T-helper 2 cell treated with Interferon-gamma antibody and Interleukin-4, amounts not matched to agents 100 ng/mL and 5 ng/mL, for 36 hours (primary cell): Measurements from ENCODE around the gene SLC9A9. TPM values are rescaled to one million over a fixed set of nuclear protein-coding genes. Genes with fewer than 3 reads are reported as not detected.

Experiments used
- intact Hi-C: fragments of 100-400 bp; cut with micrococcal nuclease; formaldehyde crosslinking; loops from one replicate; pipeline ENCODE4 v1.15.1; 2023
- total RNA-seq: library from RNA; stranded (reverse); gene quantifications from 2 replicates; pipeline ENCODE4 v1.2.3, GENCODE V29; 2022

The SLC9A9 gene
- total RNA-seq, 1 donor from 2014 or later: 13.4 TPM

DNA sequence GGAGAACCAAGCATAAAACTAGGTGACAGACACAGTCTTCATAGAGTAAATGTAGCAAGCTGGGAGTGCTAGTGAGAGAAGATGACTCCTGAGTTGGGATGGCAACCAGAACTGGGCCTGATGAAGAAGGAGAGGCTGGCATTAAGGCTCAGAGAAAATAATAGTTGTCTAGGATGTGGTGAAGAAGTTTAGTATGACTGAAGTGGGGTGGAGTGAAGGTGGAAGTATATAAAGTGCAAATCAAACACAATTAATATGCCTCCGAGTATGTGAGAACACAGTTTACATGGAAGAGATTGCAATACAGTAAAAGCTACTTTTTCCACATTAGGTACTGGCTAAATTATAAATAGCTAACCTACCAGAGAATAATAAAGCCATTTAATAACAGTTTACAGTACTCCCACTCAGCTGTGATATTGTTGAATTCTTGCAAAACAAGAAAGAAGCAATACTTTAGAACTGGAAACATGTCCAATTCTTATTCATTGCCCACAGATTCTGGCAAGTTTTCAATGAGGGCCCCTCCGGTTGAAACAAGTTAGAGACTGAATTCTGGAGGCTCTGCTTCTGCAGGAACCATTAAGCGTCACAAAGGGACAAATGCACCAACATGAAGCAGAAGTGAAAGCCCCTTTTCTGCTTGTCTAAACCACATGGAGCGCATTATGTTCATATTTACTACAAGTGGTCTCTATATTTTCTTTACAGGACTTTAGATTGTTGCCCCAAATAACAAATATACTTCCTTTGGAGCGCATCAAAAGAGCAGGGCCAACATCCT lies 243.7 kb downstream of the SLC9A9 start:
- intact Hi-C loops: no loop called here

DNA sequence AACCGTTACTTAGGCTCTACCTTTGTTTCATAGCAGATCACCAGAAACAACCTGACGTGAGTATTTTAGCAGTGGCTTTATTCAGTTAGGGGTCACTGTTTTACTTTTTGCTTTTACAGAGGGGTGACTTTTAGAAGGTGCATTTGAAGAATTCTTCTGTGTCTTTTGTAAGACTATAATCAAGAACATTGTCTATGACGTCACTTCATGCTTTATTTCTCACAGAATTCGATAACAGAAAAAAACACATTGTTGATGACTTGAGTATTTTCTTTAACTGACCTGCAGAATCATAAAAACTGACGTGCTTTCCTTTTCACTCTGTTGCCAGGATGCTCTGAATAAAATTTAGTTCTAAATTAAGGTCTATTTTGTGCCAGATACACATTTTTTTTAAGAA lies 244.5 kb downstream of the SLC9A9 start:
- intact Hi-C loops: no loop called here

DNA sequence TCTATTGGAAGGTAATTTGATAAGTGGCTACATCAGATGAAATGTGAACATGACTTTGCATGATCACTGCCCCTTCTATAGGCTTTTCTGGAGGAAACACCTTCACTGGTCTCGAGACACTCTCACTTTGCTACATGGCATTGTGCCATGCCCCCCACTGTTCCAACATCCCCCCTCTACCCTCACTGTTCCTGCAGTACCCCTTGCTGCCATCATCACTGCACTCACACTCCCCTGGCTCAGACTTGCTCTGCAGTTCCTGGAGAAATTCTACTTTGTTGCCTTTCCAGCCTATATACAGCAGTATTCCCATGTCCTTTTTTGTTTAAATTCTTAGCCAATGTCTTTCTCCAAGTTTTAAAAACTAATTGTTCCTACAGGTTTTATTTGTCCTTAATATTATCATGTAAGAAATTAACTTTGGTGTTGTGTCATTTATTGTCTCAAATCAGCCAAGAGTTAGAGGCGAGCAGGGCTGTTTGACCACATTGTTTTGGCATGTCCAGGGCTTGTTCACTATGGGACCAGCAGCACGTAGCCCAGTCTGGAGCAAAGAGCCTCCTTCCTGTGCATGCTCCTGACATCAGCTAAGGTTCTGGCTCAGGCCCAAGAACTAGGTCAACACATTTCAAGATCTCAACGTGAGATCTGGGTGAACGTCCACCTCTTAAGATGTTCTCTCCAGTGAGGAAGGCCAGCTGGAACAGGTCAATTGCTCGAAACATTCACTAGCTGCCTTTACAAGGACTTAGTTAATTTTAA lies 246.4 kb downstream of the SLC9A9 start:
- intact Hi-C loops: no loop called here

DNA sequence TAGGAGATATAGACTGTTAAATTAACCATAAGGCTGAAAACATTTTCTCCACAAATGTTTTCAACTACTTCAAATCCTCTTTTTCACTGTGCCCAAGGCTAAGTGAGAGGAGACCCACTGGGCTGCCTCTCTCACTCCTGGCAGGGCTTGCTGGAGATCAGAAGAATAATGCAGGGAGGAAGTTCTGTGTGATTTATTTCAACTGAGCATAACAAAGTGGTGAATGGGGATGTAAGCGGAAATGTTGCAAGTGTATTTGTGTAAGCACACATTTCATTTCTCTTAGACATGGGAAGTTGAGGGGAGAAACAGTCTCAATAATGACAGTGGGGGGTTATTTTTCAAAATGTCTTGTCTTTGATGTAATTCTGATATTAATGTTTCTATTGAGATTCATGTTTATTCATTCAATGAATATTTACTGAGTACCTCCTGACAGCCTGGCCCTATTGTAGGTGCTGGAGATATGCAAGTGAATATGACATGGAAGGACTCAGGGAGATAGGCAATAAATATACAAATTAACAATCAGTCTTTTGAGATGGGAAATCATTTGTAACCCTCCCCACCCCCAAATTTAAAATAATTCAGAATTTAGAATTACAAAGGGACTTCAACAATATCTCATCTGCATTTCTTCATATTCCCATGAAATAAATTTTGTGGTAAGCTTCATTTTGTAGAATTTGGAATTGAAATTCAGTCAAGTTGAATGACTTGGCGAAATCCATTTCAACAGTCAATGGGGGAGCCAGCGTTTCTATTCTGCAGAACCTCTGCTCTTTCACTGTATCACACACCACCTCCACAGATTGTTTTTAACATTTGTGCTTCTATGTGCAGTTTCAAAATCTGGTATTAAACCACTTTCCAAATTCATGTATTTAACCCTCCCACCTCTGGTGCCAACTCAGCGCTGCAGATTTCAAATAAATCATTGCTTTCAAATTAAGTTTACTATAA lies 247.2 kb downstream of the SLC9A9 start:
- intact Hi-C loops: no loop called here

DNA sequence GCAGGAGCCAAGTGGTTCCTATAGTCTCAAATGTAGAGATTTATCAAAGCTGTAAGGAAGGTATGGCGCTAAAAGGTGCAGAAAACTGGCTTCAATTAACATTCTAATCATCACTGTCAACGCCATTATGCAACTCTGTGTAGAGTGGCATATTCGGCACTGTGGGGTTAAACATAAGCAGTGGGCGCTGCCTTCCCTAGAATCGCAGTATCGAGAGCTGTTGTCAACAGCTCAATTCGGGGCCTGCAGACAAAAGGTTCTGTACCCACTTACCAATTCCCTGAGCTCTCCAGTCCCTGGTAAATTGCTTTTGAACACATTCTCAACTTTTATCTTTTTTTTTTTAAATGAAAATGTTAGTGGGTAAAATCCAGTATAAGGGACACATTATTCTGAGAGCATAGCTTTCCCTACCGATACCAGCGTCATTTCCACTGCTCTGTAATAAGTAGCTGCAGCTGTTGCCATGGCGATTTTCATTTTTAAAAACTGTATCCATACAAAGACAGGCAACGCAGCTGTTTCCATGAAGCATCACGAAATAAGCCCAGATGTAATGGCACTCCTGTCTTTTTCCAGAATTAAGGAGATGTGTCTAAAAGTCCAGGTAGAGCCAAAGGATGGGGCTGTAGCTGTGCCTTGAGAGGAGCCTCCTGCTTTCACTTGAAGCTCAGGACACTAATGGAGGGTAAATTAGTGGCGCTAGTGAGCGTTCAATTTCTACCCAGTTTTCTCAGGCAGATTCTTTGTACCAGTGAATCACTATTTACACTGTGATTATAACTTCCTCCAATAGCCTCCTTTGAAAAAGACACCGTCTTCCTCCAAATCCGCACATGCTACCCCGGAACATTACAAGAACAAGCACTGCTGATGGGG lies 250.3 kb downstream of the SLC9A9 start:
- intact Hi-C loops: no loop called here

DNA sequence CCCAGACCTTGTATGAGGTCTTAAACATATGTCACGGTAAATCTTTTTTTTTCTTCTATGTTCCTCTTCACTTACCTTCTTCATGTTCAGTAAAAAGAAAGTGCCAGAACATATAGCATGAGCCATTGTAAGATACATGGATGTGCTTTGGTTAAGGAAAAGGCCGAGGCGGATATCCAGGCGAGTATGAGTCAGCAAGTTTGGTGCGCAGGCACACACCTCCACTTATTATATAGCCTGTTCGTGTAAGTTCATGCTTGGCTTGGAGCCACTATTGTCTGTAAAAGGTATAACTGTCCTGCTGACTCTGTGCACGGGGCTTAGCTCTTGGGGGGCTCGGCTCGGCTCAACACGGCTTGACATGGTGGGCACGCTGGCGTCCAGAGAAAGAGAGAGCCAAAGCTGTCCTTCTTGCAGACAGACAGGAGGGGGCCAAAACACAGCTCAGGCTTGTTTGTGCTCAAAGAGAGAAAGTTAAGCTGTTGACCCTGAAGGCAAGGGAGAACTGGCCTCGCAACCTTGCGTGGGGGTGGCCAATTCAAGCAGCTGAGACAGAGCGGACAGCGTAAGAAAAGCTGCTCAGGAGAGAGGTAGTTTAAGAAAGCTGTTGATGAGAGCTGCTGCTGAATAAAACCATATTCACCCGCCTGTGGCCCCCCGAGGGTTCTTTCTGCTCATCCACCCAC lies 251.2 kb downstream of the SLC9A9 start:
- intact Hi-C loops: no loop called here

DNA sequence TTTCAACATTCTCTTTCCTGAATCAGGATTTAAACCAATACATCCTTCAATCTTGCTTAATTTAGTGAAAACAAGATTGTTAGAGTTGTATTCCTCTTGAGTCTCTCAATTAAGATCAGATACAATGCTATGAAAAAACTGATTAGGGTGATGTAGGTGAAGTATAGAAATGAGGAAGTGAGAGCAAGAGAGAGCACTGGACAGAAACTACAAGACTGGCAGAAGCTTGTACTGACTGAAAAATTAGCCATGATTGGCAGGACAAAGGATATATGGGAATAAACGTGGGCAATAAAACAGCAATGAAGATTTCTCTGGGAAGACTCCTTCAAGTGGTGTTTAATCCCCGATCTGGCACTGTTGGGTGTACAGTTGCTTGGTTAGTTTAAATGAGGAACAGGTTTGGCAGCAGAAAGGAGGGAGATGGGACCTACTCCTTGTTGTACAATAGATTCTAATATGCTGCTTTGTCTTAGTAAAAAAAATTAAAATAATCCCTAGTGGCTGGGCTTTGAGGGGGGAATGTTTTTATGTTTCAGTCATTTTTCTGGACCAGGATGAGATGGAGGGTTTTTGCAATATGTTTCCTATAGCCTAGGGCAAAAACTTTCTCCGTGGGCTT lies 252.7 kb downstream of the SLC9A9 start:
- intact Hi-C loops: no loop called here

DNA sequence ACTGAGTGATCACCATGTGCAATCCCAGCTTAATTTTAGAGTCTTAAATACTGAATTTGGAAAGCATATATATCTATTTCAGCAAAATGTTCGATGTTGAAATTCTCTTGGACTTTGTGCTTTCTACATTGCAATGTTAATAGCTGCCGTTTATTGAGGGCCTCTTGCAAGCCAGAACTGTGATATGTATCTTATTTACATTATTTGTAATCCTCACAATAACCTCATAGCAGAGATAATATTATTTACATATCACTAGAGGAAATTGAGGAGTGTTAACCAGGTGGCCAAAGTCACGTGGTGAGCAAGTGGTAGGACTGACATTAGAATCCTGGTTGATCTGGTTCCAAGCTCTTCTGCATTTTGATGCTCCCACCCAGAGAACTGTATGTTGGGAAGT lies 254.1 kb downstream of the SLC9A9 start:
- intact Hi-C loops: no loop called here

DNA sequence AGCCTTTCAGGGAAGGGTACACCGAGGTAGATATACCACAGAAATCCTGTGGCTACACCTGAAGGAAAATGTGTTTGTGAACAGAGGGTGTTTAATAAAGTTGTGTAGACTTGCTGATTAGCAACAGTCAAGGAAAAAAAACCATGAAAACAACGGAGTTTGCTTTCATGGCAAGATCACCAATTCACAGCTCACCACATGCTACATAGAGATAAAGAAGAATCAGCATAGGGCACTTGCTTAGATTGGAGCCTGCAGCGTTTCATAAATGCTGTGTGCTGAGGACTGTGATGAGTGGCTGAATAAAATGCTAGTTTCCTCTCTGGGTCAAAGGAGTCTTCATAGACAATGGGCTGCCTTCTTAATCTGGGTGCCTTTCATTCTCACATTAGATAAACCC lies 257.6 kb downstream of the SLC9A9 start:
- intact Hi-C loops: no loop called here

DNA sequence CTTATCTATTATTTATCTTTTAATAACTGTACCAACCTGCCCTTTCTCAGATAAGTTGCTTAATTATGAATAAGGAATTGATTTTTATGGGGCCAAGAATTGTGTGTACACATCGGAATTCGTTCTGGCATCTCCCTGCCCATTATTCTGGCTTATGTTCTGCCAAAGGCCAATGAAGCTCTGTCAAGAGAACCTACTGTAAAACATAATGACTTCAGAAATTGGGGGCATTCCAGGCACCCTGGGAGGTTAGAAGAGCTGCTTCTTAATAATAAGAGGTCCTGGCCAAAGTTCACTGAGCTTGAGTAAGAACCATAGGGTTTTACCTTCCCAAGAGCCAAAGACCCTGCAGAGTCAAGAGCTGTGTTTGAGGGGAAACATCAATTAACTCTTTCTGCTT lies 261.7 kb downstream of the SLC9A9 start:
- intact Hi-C loops: no loop called here

DNA sequence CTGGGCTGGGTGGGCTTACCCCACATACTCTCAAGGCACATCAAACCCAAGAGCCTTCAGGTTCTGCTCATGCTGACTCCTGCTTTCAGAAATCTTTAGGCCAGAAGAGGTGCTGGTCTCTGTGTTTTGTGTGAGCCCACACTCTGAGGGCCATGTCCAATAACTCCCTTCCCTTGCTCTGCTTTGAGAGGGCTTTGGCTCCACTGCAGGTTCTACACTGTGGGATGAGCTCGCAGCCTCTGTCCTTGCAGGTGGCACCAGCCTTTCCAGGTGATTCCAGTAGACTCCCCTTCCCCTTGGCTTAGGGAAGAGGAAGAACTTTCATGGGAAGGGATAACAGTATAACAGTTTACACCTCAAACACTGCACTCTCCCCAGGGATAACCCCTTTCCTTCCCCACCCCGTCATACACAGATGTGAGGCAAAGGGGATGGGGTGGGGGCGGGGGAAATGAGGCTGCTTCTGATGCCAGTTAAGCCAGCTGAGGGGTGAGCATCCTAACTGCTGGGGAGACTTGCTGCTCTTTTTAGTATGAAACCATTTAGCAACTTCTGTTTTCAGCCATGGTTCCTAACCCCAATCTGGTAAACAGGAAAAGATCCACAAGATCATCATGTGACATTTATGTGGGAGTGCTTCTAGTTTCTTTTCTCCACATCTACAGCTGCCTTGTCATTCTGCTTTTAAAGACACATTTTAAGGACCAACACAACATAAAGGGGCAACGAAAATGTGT lies 262.4 kb downstream of the SLC9A9 start:
- intact Hi-C loops: no loop called here

DNA sequence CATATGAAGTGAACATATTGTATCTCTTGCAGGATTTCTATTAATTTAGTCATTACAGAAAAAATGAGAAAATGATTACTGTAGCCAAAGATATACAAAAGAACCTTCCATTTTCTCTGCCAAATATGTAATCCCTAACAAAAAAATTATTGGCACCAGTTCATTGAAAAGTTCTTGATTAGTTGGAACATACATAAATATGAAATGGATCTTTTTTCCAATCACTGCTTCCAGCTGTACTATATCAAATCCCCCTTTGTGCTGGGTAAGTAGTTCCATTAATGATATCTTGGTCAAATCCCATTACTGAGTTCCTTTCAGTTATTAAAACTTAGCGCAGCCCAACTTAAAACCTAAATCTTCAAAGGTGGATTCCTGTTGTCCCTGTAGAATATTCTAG lies 263.8 kb downstream of the SLC9A9 start:
- intact Hi-C loops: no loop called here

DNA sequence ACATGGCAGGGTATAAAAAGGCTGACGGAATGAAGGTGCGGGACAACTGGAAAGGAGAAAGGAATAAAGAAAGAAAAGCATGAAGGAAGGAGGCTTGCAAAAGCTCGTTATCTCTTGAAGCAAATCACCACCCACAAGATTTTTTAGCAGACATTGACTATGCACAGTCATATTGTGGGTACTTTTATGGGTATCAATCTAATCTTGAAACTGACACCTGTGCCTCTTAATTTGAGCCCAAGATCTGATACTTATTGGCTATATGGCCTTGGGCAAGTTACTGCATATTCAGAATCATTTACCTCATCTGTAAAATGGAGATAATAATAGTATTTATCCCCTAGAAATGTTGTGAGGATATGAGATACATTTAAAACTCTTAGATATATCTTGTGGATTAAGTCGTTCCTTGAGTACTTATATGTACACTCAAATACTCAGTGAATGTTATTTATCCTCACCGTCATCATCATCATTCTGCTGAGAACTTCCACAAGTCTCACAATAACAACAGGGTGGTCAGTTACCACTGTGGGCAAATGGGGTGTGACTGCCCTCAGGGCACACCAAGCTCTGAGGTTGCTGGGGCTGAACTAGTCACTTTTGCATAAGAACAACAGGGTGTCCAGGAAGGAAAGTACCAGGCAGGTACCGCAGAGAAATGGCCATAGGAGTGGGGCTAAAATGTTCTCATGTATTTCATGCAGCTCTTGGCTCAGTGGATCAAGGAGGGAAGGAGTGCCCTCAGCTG lies 266.1 kb downstream of the SLC9A9 start:
- intact Hi-C loops: no loop called here

DNA sequence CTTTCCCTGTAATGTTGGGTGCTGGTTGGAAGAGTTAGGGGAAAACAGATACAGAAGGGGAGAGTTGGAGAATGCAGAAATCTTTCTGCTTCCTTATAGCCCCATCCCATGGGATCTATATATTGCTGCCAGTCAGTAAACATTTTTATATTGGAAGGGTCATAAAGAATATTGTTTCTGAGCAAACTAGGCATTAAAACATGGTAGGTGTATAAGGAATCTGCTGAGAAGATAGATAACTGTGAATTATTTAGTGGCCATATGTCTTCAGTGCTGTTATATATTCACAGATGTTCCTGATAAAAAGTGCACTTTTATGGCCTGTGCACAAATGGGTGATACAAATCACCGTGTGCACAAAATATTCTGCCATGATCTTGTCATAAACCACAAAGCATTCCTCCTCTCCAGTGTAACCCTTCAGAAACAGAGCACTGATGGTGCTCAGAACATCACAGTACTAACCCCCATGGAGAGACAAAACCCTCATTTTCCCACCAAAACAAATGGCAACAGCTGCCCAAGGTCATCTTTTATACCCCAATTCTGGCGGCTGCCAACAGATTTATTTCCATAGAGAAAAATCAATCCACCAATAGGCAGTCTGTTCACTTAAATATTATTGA lies 269.3 kb downstream of the SLC9A9 start:
- intact Hi-C loops: no loop called here

DNA sequence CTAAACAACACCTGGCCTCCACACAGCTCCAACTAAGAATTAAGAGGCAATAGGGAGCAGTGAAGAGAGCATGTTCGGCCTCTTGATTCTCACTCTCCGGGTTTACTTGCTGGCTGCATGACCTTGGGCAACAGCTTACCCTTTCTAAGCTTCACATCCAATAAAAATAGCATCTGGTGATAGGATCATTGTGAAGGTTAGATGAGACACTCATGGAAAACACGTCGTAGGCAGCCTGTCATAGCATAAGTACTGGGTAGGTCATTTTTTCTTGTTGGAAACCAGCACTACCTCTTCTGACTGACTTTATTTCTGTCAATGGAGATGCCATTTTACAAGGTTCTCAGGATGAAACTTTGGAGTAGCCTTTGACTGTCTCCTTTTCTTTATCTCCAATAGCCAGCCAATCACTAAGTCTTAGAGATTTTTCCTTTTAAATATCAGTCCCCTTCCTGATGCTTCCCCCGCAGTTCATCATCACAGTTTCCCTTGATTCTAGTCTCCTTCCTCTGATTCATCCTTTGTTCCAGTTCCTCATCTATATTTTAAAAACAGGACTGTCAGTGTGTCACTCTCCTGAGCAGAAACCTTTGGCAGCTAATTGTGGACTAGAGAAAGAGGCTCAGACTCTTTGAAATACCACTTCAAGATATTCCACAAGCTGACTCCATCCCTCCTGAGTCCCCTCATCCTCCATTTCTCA lies 271.5 kb downstream of the SLC9A9 start:
- intact Hi-C loops: no loop called here

DNA sequence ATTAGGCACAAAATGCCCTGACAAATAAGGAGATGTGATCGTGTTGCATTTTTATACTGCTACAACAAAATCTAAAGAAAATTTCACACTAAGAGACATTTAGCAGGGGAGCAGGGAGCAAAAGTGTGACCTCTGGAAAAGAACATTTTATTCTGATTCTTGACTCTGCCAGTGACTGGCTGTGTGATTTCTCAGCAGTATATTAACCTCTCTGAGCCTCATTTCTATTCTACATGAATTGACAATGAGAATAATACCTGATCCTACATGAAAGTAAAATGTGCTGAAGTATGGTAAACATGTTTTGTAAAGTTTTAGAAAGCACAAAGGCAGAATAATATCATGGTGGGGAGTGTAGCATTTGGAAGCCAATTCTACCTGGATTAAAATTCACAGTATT lies 273.3 kb downstream of the SLC9A9 start:
- intact Hi-C loops: no loop called here

DNA sequence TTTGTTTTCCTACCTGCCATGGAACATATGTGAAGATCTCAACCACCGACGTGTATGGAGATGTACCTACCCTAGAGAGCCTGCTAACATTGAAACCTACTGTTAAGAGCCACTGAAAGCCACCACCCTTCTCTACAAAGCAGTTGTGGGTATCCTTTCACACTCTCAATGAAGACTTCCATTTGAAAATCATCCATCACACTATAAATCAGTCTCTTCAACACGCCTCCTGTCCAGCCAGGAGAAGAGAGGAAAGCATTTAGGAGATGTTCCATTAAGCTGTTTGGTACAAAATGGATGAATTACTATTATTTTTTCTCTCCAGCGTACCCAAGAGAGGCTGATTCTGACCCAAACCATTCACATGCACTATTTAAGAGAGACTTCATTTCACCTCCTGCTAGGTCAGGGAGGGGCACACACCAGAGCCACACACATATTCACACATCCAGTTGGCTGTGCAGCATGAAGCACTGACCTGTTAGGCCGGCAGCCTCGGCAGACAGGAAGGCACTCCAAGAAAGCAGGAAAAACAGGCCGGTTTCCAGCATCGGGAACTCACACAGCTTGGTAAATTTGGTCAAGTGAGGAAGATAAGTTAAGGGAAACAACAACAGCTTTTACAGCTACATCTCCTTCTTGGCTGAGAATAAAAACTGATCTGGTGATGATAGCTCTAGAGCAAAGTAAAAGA lies 274.5 kb downstream of the SLC9A9 start:
- intact Hi-C loops: no loop called here
